ENCODE data around the gene FGD2. TPM values are rescaled to one million over a fixed set of nuclear protein-coding genes. Genes with fewer than 3 reads are reported as not detected.

The FGD2 gene, protein sequence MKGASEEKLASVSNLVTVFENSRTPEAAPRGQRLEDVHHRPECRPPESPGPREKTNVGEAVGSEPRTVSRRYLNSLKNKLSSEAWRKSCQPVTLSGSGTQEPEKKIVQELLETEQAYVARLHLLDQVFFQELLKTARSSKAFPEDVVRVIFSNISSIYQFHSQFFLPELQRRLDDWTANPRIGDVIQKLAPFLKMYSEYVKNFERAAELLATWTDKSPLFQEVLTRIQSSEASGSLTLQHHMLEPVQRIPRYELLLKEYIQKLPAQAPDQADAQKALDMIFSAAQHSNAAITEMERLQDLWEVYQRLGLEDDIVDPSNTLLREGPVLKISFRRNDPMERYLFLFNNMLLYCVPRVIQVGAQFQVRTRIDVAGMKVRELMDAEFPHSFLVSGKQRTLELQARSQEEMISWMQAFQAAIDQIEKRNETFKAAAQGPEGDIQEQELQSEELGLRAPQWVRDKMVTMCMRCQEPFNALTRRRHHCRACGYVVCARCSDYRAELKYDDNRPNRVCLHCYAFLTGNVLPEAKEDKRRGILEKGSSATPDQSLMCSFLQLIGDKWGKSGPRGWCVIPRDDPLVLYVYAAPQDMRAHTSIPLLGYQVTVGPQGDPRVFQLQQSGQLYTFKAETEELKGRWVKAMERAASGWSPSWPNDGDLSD
- total RNA-seq (2014; rRNA removed) (0.35 and 0.44 TPM in 2 replicates), Bru-seq, nascent RNA (percentile 15 among the genes with signal in this experiment), BruChase-seq, experiment 1, labeled RNA remaining after a 6-hour chase (percentile 10 among the genes with signal in this experiment), BruChase-seq, experiment 2, labeled RNA remaining after a 2-hour chase (percentile 9 among the genes with signal in this experiment)
- long read RNA-seq: 0 reads

DNA sequence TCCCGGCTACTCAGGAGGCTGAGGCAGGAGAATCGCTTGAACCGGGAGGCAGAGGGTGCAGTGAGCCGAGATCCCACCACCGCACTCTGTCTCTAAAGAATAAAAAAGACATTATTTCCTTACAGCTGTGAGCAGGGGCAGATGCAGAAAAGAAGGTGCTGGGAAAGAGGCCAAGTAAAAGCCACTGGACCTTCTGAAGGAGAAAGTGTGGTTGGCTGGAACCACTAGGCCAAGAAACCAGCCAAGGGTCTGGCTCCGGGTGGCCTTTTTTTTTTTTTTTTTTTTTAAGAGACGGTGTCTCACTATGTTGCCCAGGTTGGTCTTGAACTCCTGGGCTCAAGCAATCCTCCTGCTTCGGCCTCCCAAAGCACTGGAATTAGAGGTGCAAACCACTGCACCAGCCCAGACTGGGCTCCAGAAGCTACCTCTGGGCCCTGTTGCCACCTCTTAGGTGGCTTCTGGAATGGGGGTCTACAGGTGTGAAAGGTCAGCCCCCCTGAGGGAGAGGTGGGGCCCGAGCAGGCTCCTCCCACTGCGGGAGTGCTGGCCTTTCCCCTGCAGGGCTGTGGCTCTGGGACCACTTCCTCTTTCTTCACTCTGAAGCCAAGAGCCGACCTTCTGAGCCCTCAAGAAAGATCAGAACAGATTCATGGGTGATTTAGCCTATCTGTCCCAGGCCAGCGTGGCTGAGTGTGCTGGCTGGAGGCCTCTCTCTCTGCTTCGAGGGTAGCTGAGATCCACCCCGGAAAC, at the start of gene FGD2:
FGD2 (plus strand) TSS at position 595 of the 750 bp plus-strand sequence. CDS start 163 bp downstream, outside the sequence.
- DNase-seq (no peak), ATAC-seq (no peak)
- Histone ChIP-seq H3K4me1 (ENCODE audit: insufficient read depth, low read length) (no peaks in the 10 kb centered on the region), H3K36me3 (ENCODE audit: low read depth, low read length) (no peaks in the 10 kb centered on the region), H3K9ac (ENCODE audit: low read length) (no peak within 1 kb of the TSS), H3K9me3 (ENCODE audit: low read length) (no peaks in the 10 kb centered on the region), H3K4me2 (ENCODE audit: low read length) (0 out of 2 replicates have a peak within 1 kb of the TSS, but pooled peaks have one; percentile 37), H4K20me1 (ENCODE audit: low read length) (no peaks in the 10 kb centered on the region), H3K9me2 (replicated peaks; ENCODE audit: low read length) (no peaks in the 10 kb centered on the region), H3K79me2 (ENCODE audit: low read length) (no peaks in the 10 kb centered on the region), H3K4me3 (ENCODE audit: low read length) (no peak within 1 kb of the TSS), H2AFZ (ENCODE audit: low read length) (no peak within 1 kb of the TSS), H3F3A (ENCODE audit: low read length, unreplicated experiment) (no peaks in the 10 kb centered on the region), H3K27ac (ENCODE audit: low read length) (no peak within 1 kb of the TSS), H3K27me3 (ENCODE audit: low read length) (no peaks in the 10 kb centered on the region)
- BruUV-seq (replicated peaks): no TSS peak
- TF ChIP-seq, protein P1, sequence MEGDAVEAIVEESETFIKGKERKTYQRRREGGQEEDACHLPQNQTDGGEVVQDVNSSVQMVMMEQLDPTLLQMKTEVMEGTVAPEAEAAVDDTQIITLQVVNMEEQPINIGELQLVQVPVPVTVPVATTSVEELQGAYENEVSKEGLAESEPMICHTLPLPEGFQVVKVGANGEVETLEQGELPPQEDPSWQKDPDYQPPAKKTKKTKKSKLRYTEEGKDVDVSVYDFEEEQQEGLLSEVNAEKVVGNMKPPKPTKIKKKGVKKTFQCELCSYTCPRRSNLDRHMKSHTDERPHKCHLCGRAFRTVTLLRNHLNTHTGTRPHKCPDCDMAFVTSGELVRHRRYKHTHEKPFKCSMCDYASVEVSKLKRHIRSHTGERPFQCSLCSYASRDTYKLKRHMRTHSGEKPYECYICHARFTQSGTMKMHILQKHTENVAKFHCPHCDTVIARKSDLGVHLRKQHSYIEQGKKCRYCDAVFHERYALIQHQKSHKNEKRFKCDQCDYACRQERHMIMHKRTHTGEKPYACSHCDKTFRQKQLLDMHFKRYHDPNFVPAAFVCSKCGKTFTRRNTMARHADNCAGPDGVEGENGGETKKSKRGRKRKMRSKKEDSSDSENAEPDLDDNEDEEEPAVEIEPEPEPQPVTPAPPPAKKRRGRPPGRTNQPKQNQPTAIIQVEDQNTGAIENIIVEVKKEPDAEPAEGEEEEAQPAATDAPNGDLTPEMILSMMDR (conservative IDR thresholded peaks at IDR 0.05; ENCODE audit: low read depth, low read length): no peak
- TF ChIP-seq EZH2phosphoT487 (IDR thresholded peaks at IDR 0.05; ENCODE audit: borderline replicate concordance, low read length) (no peak), EZH2 (IDR thresholded peaks at IDR 0.05; ENCODE audit: low read length, unreplicated experiment) (no peak)
- POLR2A ChIA-PET (ENCODE audit: unreplicated experiment): no interaction called here
- CTCF ChIA-PET: no interaction called here
- intact Hi-C loops (cut with micrococcal nuclease): no loop called here

DNA sequence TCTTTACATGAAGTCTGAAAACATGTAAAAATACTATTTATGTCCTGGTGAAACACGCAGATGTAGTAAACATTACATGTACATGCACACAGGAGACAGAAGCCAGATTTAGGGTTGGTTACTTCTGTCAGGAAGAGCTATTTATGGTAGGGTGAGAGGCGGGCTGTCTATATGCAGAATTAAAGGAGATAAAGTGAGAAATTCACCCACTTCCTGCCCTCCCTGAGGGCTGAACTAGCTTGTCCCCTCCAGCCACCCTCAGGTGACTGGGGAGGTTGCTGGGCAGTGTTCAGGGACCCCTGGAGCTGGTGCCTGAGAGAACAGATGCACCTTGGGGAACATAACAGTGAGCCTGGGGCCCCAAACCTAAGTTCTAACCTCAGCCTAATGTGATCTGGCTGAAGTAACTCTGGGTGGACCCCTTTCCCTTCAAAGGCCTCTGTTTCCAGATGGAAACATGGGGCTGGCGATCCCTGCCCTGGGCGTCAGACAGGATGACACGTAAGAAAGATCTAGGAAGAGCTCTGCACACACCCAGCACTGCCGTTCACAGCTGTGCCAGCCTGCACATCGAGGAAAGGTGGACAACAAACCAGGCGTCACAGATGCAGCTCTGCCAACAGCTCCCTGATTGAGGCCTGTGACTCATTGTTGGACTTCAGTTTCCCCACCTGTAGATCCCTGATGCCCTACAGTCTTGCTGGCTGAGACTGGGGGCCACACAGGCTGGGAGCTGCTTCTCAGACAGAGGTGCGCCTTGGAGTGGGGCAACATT, 49.6 kb upstream of the FGD2 start:
- BruUV-seq (replicated peaks): no TSS peak
- no peaks in the 10 kb centered on the region for H3K79me2 ChIP-seq (ENCODE audit: low read length)
- H3K4me2 ChIP-seq (ENCODE audit: low read length): peak overlapping the region; percentile 39; the same call in 1 of the 2 replicates
- CTCF ChIA-PET: interaction anchor here (1.4 kb wide), 1 partner anchor 42 kb away, joined by 6 read pairs; no protein-coding TSS in a partner anchor
- TF ChIP-seq, protein P1 (conservative IDR thresholded peaks at IDR 0.05; ENCODE audit: low read depth, low read length): no peak
- TF ChIP-seq EZH2phosphoT487 (IDR thresholded peaks at IDR 0.05; ENCODE audit: borderline replicate concordance, low read length) (no peak), EZH2 (IDR thresholded peaks at IDR 0.05; ENCODE audit: low read length, unreplicated experiment) (no peak)
- intact Hi-C loops (cut with micrococcal nuclease): loop anchor here (5.0 kb wide), 1 partner anchor 44 kb away; no protein-coding TSS in a partner anchor
- H3K9ac ChIP-seq (ENCODE audit: low read length): no peak overlapping the region
- no peaks in the 10 kb centered on the region for H3K9me3 ChIP-seq (ENCODE audit: low read length)
- peak; percentile 81 for ATAC-seq
- no peaks in the 10 kb centered on the region for H3K36me3 ChIP-seq (ENCODE audit: low read depth, low read length)
- H3K4me1 ChIP-seq (ENCODE audit: insufficient read depth, low read length): peaks cover 25% of the 10 kb centered on the region
- H3K27me3 ChIP-seq (ENCODE audit: low read length): no peaks in the 10 kb centered on the region
- H3K27ac ChIP-seq (ENCODE audit: low read length): peak overlapping the region; percentile 40
- no peaks in the 10 kb centered on the region for H4K20me1 ChIP-seq (ENCODE audit: low read length)
- POLR2A ChIA-PET (ENCODE audit: unreplicated experiment): interaction anchor here (0.6 kb wide), 1 partner anchor 214 kb away, joined by 33 read pairs; the partner anchor contains the start of gene PIM1
- H3K9me2 ChIP-seq (replicated peaks; ENCODE audit: low read length): no peaks in the 10 kb centered on the region
- H2AFZ ChIP-seq (ENCODE audit: low read length): peak overlapping the region; percentile 59; the same call in 1 of the 2 replicates
- H3F3A ChIP-seq (ENCODE audit: low read length, unreplicated experiment): no peaks in the 10 kb centered on the region
- peak; percentile 81 for DNase-seq
- H3K4me3 ChIP-seq (ENCODE audit: low read length): no peak overlapping the region
